DND-41 (cell line): Measurements from ENCODE around the gene COMMD7.

Experiments used
- CTCF ChIP-seq: IDR thresholded peaks from 2 replicates; pipeline ENCODE4 v1.5.1; 2012; ENCODE audit warnings: borderline replicate concordance, low read length, moderate library complexity, mild to moderate bottlenecking; ENCODE audit not compliant: poor library complexity, severe bottlenecking; ENCODE audit errors: extremely low read depth
- EZH2 ChIP-seq: IDR thresholded peaks from 3 replicates; pipeline ENCODE4 v1.6.1; 2012; ENCODE audit warnings: borderline replicate concordance, low read depth, mild to moderate bottlenecking, moderate library complexity, low read length, inconsistent platforms; ENCODE audit not compliant: severe bottlenecking

GRCh38 chr20:32695089-32695488 is 48.2 kb downstream of the COMMD7 start:
- TF ChIP-seq EZH2 (no peak), CTCF (no peak)
